Muscle layer of colon (tissue), 2 donors: Measurements from ENCODE around the gene SMCO4.
"Not testable (repeated sequence)": the region's sequence is repeated elsewhere in the genome, so short reads cannot be mapped to it uniquely, and the experiment has no call there.

Experiments
- H3K27ac ChIP-seq: one replicate; pipeline ENCODE4 v1.7.0; 2013; ENCODE audit warnings: low read depth, mild to moderate bottlenecking, low read length, moderate library complexity
- H3K27me3 ChIP-seq, 2 donors: one replicate each; pipeline ENCODE4 v1.7.0; 2013; ENCODE audit warnings: low read length in 2 of 2, mild to moderate bottlenecking in 2 of 2; ENCODE audit not compliant: insufficient read depth in 2 of 2, control insufficient read depth in 1 of 2
- H3K36me3 ChIP-seq: one replicate; pipeline ENCODE4 v1.7.0; 2013; ENCODE audit warnings: mild to moderate bottlenecking, low read length; ENCODE audit not compliant: insufficient read depth
- H3K4me1 ChIP-seq: one replicate; pipeline ENCODE4 v1.7.0; 2013; ENCODE audit warnings: mild to moderate bottlenecking, low read length; ENCODE audit not compliant: insufficient read depth
- H3K4me3 ChIP-seq, 2 donors: one replicate each; pipeline ENCODE4 v1.7.0; 2013; ENCODE audit warnings: low read length in 2 of 2, low read depth in 1 of 2, mild to moderate bottlenecking in 1 of 2, moderate library complexity in 1 of 2
- H3K9ac ChIP-seq: one replicate; pipeline ENCODE4 v1.7.0; 2013; ENCODE audit warnings: low read length
- H3K9me3 ChIP-seq: one replicate; pipeline ENCODE4 v1.7.0; 2013; ENCODE audit warnings: mild to moderate bottlenecking, low read length
- donor health status: abdominal sarcoma.
- donor health status: Adenocarcinoma of cecum.

Gene SMCO4, protein sequence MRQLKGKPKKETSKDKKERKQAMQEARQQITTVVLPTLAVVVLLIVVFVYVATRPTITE

GRCh38 chr11:93543292-93543977 lies at the start of gene SMCO4:
Gene SMCO4, minus strand, starts transcription at chr11:93543391. Its CDS starts 64,202 bp downstream, at chr11:93479189.
- H3K27ac ChIP-seq, result peak within 1 kb of the TSS; percentile 35
- peak within 1 kb of the TSS; percentile 22 for H3K9ac ChIP-seq
- peak within 1 kb of the TSS; percentile 72 for H3K4me3 ChIP-seq
- no peaks in the 10 kb centered on the region for H3K27me3 ChIP-seq
- H3K36me3 ChIP-seq, result no peaks in the 10 kb centered on the region
- no peaks in the 10 kb centered on the region for H3K9me3 ChIP-seq
- peaks cover 8% of the 10 kb centered on the region for H3K4me1 ChIP-seq

DNA sequence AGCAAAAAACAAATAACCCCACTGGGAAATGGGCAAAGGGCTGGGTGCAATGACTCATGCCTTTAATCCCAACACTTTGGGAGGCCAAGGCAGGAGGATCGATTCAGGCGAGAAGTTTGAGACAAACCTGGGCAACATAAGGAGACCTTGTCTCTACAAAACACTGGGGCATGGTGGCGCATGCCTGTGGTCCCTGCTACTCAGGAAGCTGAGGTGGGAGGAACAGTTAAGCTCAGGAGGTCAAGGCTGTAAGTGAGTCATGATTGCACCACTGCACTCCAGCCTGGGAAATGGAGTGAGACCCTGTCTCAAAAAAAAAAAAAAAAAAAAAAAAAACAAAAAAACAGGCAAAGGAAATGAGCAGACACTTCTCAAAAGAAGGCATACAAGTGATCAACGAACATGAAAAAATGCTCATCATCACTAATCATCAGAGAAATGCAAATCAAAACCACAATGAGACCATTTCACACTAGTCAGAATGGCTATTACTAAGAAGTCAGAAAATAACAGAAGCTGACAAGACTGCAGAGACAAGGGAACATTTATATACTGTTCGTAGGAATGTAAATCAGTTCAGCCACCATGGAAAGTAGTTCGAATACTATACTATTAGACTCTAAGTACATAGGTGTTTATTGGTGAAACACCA lies 48.2 kb upstream of the SMCO4 start:
- Histone ChIP-seq H3K4me1 (no peaks in the 10 kb centered on the region), H3K27ac (no peak overlapping the region), H3K9ac (no peak overlapping the region), H3K4me3 (no peak overlapping the region), H3K9me3 (no peaks in the 10 kb centered on the region), H3K27me3 (no peaks in the 10 kb centered on the region), H3K36me3 (no peaks in the 10 kb centered on the region)

- Histone ChIP-seq H3K4me1 (no peaks in the 10 kb centered on the region), H3K36me3 (no peaks in the 10 kb centered on the region), H3K9ac (no peak overlapping the region), H3K4me3 (no peak overlapping the region), H3K9me3 (no peaks in the 10 kb centered on the region), H3K27me3 (no peaks in the 10 kb centered on the region), H3K27ac (no peak overlapping the region)
Measured at GRCh38 chr11:93589347-93589746, 46.2 kb upstream of the SMCO4 start.

- Histone ChIP-seq H3K4me3 (no peak overlapping the region), H3K27ac (no peak overlapping the region), H3K27me3 (no peaks in the 10 kb centered on the region), H3K9ac (no peak overlapping the region), H3K4me1 (no peaks in the 10 kb centered on the region), H3K9me3 (no peaks in the 10 kb centered on the region), H3K36me3 (no peaks in the 10 kb centered on the region)
Measured at GRCh38 chr11:93587858-93588581, 44.8 kb upstream of the SMCO4 start.

DNA sequence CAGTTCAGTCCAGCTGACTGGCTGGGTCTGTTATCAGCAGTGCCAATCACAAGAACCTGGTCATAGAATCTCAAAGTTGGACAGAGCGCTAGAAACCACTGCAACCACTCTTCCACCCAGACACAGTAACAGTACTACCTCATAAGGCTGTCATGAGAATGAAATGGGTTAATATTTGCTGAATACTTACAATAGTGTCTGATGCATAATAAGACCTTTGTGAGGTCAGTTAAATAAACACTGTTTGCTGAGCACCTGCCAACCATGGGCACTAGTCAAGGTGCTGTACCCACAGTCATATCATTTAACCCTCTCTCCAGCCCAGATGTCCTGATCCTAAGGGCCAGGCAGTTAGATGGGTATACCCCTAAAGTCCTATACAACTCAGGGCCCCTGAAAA lies 44.2 kb upstream of the SMCO4 start:
- H3K36me3 ChIP-seq, H3K9me3 ChIP-seq, H3K4me1 ChIP-seq, H3K27me3 ChIP-seq, H3K27ac ChIP-seq, H3K4me3 ChIP-seq, H3K9ac ChIP-seq: not testable (repeated sequence)

- Histone ChIP-seq H3K9ac (no peak overlapping the region), H3K4me3 (no peak overlapping the region), H3K4me1 (no peaks in the 10 kb centered on the region), H3K36me3 (no peaks in the 10 kb centered on the region), H3K27ac (no peak overlapping the region), H3K9me3 (no peaks in the 10 kb centered on the region), H3K27me3 (no peaks in the 10 kb centered on the region)
Measured at GRCh38 chr11:93585758-93586157, 42.6 kb upstream of the SMCO4 start.

DNA sequence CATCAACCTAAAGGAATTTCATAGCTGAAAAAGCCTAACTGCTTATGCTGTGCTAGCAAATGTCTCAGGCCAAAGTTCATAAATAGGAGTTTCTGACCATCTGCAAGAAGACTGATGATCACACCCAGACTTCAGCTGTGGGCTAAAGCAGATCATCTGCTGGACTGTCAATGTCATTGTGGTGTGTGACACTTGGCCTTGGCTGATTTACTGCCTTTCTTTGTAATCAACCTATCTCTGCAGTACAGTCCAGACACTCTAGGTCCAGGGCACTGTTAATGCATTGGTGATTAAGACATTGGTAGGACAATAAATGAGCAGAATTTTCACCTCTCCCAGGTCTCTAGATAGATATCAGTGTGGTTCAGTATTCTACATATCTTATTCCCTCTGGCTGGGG lies 40.3 kb upstream of the SMCO4 start:
- Histone ChIP-seq H3K4me1 (no peaks in the 10 kb centered on the region), H3K36me3 (no peaks in the 10 kb centered on the region), H3K9me3 (peaks cover 15% of the 10 kb centered on the region), H3K9ac (no peak overlapping the region), H3K27ac (no peak overlapping the region), H3K4me3 (no peak overlapping the region), H3K27me3 (no peaks in the 10 kb centered on the region)

DNA sequence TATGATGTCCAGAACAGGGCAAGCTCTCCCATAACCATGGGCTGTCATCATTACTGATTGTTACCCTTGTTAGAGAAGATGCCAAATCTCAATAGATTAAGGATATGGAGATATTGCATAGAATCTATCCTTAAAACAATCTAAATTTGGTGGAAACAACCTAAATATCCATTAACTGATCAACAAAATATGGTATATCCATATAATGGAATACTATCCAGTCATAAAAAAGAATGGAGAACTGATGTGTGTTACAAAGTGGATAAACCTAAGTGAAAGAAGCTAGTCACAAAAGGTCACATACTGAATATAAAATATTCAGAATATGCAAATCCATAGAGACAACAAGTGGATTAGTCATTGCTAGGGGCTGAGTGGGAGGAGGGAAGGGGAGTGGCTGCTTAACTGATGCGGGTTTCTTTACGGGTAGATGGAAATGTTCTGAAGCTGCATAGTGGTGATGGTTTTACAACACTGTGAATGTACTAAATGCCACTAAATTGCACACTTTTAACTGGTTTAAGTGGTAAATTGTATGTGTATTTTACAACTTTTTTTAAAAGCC lies 36.1 kb upstream of the SMCO4 start:
- Histone ChIP-seq H3K9me3 (peaks cover 15% of the 10 kb centered on the region), H3K27me3 (no peaks in the 10 kb centered on the region), H3K9ac (no peak overlapping the region), H3K4me1 (no peaks in the 10 kb centered on the region), H3K36me3 (no peaks in the 10 kb centered on the region), H3K4me3 (no peak overlapping the region), H3K27ac (no peak overlapping the region)

GRCh38 chr11:93577286-93577685 lies 34.1 kb upstream of the SMCO4 start:
- no peak overlapping the region for H3K27ac ChIP-seq
- H3K9ac ChIP-seq, result no peak overlapping the region
- no peaks in the 10 kb centered on the region for H3K27me3 ChIP-seq
- H3K4me3 ChIP-seq, result no peak overlapping the region
- peaks cover 15% of the 10 kb centered on the region for H3K9me3 ChIP-seq
- H3K36me3 ChIP-seq, result no peaks in the 10 kb centered on the region
- H3K4me1 ChIP-seq, result no peaks in the 10 kb centered on the region

- H3K36me3 ChIP-seq, H3K27me3 ChIP-seq, H3K9ac ChIP-seq, H3K4me3 ChIP-seq, H3K27ac ChIP-seq, H3K4me1 ChIP-seq: not testable (repeated sequence)
- peaks cover 15% of the 10 kb centered on the region for H3K9me3 ChIP-seq
Measured at GRCh38 chr11:93576870-93577269, 33.7 kb upstream of the SMCO4 start.

DNA sequence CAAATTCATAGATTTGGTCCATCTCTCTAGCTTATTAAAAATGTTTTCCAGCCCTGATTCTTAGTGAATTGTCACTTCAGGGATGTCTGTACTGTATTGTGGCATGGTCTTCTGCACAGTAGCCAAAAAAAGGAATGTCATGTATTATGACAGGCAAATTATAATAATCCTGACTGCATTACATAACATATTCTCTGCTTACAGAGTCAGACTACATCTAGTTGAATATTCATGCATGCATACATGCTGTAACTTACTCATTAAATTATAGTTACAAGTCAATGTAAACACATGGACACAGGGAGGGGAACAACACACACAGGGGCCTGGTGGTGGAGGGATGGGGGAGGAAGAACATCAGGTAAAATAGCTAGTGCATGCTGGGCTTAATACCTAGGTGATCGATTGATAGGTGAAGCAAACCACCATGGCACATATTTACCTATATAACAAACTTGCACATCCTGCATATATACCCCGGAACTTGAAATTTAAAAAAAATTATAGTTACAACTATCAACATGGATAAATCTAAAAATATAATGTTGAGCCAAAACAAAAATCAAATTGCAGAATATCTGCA lies 31.5 kb upstream of the SMCO4 start:
- H3K4me3 ChIP-seq, result no peak overlapping the region
- H3K9me3 ChIP-seq, result peaks cover 12% of the 10 kb centered on the region
- H3K36me3 ChIP-seq, result no peaks in the 10 kb centered on the region
- H3K27ac ChIP-seq, result no peak overlapping the region
- H3K4me1 ChIP-seq, result no peaks in the 10 kb centered on the region
- H3K9ac ChIP-seq, result no peak overlapping the region
- H3K27me3 ChIP-seq, result no peaks in the 10 kb centered on the region
